Measurements from ENCODE around the gene REV1.
"Not testable (repeated sequence)": the region's sequence is repeated elsewhere in the genome, so short reads cannot be mapped to it uniquely, and the experiment has no call there.

The REV1 gene

DNA sequence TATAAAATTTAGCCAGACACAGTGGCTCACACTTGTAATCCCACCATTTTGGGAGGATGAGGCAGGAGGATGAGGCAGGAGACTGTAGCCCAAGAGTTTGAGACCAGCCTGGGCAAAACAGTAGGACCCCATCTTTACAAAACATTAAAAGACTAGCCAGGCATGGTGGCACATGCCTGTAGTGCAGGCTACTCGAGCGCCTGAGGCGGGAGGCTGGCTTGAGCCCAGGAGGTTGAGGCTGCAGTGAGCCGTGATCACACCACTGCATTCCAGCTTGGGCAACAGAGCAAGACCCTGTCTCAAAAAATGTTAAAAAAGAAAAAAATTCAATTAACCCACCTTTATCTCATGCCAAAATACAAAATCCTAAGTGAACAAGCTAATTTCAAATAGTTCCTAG, 4.0 kb downstream of the REV1 start:
- DNase-seq, result no peak

DNA sequence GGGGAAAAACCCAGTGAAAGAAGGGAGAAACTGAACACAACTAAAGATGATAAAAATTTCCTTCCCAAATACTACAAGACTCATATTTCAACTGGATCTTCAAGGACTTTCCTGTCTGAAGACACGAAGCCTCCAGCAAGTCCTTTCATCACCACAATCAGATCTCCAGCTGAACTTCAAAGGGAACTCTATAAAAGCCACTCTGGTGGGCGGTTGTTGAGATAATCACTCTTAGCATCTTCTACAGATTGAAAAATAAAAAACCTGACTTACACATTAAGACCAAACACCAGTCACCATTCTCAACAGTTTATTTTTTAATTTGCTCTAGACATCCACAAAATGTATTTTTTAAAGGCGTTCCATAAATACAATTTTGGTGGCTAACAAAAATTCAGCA, 4.4 kb downstream of the REV1 start:
- DNase-seq, result no peak

DNA sequence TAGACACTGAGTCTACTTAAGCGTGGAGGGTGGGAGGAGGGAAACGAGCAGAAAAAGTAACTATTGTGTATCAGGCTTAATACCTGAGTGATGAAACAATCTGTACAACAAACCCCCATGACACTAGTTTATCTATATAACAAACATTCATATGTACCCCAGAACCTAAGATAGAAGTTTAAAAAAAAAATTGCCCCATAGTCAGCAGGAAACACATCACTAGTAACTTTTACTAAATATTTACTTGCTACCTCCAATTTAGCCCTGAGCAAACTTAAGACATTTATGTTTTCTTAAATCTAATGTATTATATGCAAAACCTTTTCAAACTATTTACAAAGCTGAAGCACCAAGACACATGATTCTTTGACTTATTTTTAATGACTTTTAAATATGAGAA, 5.6 kb downstream of the REV1 start:
- no peak for DNase-seq

DNA sequence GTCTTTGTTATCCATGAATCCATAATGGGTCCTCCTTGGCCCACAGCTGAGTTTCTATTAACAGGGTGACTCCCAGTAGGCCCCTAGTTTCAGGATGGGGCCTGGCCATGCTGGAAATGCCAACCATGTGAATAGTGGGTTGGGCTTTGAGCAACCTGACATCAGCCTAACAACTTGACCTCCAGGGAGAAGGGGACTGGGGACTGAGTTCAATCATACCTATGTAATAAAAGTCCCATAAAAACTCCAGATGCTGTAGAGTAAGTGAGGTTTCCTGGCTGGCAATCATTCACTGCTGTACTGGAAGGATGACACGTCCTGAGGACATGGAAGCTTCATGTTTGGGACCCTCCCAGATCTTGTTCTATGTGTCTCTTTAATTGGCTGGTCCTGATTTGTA, 7.9 kb downstream of the REV1 start:
- DNase-seq, result no peak

DNA sequence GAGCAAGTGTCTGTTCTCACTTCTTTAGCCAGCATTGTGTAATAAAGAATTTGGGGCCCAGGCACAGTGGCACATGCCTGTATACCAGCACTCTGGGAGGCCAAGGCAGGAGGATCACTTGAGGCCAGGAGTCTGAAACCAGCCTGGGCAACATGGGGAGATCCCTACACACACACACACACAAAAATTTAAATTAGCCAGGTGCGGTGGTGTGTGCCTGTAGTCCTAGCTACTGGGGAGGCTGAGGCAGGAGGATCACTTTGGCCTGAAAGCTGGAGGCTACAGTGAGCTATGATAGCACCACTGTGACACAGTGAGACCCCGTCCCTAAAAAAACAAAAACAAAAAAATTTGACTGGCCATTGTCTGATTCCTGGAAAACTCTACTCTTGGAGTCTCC, 8.3 kb downstream of the REV1 start:
- no peak for DNase-seq

DNA sequence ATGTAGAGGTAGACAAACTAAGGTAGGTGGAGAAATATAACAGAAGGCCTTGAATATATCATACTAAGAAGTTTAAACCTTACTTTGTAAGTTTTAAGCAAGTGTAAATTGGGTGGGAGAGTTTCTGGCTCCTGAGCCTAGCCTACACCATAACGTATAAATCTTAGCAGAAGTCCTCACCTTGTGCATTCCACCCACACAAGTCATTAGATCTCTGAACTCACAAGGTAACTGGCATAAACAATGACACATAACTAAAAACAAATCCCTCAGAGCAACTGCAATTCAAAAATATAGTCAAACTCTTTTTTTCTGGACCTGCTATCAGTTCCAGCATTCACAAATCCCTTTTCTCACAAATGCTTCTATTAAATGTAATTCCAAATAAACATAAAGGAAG, 9.4 kb downstream of the REV1 start:
- no peak for DNase-seq

DNA sequence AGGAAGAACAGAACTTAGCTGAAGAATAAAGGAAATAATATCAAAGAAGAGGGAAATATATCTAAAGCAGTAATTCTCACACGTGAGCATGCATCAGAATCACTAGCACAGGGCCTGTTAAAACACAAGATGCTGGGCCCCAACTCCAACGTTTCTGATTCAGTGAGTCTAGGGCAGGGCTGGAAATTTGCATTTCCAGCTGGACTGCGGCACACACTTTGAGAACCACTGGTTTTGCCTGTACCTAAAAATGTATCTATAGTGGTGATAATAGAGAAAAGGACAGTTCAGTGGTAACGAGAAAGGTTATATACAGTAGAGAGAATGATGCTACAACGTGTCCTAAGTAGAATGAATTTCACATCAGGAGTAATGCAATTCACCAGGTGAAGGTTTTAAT, 11.2 kb downstream of the REV1 start:
- DNase-seq, result no peak

DNA sequence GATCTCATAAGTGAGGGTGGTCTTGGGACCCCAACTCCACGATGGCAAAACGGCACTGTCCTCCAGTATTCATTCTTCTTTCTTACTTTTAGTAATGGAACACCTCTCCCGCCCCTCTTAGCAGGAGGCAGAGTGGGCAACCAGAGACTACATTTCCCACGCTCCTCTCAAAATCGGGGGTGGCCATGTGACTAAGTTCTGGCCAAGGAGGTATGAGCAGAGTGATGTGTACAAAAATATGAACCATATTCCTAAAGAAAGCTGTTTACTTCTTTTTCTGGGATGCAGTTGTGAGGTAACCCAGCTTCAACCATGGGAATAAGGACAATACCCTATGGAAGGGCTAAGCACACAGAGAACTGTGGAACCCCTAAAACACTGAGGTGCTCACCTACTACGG, 12.8 kb downstream of the REV1 start:
- no peak for DNase-seq

DNA sequence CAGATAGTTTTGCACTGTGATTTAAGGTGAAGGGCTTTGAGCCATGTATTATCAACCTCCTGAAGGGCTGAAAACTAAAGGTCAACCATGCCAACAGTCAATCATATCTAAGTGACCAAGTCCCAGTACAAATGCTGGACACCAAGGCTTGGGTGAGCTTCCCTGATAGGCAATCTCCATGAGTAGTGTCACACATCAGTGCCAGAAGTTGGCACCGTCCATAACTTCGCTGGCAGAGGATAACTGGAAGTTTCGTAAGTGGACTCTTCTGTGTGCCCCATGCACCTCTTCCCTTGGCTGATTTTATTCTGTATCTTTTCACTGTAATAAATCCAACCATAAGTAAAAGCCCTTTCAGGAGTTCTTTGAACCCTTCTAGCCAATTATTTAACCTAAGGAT, 13.2 kb downstream of the REV1 start:
- no peak for DNase-seq

DNA sequence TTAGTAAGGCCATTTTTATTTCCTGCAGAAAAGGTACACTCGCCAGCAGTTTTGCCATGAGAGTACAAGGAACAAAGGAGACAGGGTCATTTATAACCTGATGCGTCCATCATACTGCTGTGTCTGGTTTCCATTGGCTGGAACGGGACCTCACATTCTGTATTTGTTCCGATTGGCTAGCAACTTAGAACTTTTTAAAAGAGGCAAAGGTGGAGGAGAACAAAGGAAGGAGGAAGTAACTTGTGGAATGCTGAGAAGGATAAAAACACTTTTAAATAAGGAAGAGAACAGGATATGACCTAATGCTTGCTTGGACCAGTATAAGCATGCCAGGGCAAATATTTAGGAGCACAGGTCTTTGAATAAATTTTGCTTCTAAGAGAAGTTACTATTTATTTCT, 14.7 kb downstream of the REV1 start:
- DNase-seq, result not testable (repeated sequence)

DNA sequence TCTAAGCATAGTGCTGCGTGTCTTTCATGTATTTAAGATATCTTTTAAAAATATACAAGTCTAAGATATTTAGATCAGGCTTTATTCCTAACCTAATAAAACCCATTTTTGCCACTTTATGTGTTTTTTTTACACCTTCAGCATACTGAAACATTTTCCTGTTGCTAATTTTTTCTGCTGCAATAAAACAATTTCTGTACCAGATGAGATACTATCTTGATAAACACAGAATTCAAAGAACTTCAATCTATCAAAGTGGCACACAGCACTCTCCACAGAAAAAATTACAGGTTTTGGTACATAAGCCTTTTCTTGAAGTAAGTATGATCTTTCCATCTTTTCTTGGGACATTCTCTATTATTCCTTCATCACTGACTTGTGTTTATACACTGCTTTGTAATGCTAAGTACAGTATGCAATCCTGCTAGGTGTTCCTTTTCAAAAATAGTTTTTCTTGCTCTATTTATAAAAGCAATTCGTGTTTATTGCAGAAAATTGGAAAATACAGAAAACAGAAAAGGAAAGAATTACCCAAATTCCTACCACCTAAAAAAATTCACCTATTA, 16.2 kb downstream of the REV1 start:
- no peak for DNase-seq

DNA sequence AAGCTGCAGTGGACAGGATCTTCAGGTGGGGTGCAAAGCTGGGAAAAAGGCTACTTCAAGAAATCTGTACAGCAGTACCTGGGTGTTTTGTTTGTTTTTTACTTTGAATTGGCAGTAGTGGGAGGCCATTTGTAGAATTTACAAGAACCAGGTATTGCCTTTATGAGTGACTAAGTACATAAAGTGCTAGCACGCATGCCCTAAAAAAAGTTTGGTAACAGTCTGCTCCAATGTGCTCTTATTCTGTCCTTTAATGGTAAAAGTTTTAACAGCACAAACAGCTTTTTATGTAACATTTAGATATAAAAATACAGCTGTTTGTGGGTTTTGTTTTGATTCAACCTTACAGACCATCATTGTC, 17.2 kb downstream of the REV1 start:
- DNase-seq, result no peak

DNA sequence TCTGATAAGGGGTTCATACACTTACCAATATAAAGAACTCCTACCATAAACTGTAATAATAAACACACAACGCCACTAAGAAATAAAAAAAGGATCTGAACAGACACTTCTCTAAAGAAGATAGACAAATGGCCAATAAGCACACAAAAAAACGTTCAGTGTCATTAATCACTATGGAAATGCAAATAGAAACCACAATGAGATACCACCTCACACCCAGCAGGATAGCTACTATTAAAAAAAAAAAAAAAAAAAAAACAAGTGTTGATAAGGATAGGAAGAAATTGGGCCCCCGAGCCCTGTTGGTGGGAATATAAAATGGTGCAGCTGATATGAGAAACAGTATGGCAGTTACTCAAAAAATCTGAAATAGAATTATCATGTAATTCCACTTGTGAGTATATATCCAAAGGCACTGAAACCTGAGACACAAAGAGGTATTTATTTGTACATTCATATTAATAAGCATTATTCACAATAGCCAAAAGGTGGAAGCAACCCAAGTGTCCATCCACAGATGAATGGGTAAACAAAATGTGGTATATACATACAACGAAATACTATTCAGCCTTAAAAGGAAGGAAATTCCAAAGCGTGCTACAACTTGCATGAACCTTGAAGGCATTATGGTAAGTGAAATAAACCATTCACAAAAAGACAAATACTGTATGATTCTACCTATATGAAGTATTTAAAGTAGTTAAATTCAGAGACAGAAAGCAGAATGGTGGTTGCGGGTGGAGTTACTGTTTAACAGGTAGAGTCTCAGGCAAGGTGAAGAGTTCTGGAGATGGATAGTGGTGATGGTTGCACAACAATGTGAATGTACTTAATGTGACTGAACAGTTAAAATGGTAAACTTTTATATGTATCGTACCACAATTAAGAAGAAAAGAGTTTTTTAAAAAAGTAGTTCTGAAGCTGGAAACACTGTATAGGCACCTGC, 17.9 kb downstream of the REV1 start:
- DNase-seq, result no peak

DNA sequence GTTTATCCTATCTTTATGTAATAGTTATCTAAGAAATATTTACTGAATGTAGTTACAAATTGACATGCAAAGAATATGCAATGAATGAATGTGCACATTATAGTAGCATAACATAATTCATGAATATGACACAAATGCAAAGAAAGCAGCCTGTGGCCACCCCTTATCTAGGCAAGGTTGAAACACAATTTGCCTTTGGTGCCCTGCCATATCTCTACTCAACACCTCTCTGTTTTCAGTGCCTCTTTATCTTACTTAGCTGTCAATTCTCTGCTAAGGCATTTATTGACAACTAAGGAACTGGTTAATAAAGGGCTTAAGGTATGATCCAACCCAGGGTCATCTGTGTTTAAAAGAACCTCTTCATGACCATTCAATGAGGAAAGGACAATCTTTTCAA, 18.9 kb downstream of the REV1 start:
- DNase-seq, result no peak

DNA sequence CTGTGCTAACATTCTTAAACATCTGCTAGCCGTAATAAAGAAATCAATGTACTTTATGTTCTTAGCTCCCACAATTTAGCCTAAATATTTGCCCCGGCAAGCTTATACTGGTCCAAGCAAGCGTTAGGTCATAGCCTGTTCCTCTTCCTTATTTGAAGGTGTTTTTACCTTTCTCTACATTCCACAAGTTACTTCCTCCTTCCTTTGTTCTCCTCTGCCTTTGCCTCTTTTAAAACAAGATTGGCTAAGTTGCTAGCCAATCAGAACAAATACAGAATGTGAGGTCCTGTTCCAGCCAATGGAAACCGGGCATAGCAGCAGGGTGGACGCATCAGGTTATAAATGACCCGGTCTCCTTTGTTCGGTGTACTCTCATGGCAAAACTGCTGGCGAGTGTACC, 19.4 kb downstream of the REV1 start:
- not testable (repeated sequence) for DNase-seq

DNA sequence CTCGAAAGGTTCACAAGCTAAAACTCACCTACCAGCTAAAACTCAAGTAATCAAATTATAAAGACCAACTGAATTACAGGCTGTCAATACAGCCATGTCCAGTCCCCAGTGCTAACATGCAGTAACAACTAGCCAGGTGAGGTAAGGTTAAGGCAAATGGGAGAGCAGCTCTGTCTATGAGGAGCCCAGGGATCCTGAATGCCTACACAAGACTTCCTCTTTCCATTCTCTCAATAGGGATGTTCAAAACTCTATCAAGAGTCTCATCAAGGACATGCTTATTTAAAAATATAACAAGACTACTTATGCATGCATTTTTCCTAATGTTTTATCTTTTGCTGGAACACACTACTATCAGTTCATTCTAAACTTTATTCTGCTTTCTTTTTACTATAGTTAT, 20.4 kb downstream of the REV1 start:
- DNase-seq, result no peak

DNA sequence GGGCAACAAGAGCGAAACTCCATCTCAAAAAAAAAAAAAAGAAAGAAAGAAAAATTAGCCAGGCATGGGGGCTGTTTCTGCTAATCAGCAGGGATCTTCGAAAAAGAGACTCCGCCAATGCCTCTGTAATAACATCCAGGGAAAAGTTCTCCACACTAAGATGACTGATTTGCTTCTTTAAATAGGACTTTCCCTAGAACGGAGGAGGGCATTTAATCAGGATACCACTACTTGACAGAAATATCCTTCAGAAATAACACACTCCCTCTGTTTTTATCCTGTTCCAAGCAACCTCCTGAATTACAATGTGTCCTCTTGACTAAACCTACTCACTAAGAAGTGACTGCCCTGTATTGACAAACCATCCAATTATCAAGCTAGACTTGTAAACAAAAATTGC, 21.7 kb downstream of the REV1 start:
- DNase-seq, result no peak

DNA sequence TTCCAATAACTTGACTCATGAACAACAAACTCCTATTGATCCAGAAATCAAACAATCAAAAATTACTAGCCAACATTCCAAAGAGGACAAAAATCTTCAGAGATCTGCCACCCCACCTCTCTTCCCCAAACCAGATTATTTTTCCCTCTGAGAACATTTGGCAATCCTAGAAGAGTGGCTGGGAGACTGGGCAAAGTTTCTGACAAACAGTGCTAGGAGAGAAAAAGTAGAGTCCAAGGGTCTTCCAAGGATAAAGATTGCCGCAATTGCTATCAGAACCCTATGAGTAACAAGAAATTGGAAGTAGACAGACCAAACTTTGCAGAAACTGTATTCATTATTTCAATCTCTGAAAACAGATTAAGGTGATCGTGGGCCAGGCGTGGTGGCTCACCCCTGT, 22.4 kb downstream of the REV1 start:
- DNase-seq, result no peak

DNA sequence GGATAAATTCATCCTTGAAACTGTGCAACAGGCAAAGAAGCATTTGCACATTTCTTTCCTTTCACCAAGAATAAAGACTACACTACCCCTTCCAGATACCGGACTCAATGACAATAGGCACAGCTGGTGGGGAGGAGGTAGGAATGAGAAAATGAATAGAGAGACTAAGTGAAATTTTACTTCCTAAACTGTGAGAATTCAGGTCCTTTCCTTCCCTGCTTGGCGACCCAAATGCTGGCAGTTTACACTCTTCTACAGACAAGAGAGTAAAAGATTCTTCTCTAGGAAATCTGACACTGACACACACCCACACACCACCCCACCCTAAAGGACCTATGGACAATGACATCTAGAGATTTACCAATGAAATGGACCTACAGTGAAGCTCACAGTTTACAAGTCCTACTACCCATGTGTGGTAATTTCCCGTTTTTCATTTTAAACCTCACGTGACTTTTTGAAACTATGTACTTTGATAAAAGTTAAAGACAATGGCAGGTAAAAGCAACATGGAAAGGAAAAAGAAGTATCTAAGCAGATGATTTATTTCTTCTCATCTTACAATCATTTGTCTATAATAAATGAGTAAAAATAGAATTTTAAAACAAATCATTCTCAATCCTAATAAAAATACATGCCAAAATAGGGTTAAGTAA, 27.9 kb downstream of the REV1 start:
- no peak for DNase-seq

DNA sequence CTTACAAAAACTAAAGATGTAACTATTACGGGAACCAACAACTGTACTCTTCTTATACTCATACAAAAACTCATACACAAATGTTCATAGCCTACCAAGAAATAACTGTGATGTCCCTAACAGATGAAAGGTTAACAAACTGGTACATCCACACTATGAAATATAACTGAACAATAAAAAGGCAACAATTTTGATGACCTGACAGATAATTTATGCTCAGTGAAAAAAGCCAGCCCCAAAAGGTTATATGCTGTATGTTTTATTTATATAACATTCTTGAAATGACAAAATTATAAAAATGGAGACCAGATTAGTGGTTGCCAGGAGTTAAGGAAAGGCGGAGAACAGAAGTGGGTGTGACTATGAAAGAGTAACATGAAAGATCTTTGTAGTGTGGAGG, 31.3 kb downstream of the REV1 start:
- no peak for DNase-seq

DNA sequence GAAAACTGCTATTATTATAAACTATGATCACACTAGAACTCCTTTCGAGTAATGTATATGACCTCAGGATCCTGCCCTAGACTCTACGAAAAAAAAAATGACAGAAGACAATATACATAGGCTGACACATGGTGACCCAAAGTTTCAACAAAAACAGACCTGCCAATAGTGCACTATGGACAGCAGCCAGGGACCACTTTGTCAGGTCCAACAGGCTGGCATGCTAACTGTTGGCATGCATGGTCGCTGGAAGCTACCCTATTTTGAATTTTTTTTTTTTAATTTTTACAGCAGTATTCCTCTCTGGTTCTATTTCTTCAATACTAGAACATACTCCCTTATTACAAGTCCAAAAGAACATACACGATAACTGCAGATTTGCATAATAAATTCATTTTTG, 38.1 kb downstream of the REV1 start:
- DNase-seq, result no peak

DNA sequence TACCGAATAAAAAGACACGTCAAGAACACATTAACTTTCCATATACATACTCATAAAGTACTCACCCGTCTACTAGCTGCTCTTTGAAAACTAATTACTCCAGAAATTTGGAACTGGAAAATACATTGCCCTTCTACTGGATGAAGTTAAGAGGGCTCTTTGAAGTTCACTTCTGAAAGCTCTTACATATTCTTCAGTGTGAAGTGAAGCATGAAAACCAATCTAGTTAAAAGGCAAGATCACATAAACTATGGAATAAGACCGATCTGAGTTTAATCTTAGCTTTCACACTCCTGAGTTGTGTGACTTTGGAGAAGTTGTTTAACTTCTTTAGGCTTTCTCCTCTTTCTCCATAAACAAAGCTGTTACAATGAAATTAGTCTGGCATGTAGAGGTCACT, 38.5 kb downstream of the REV1 start:
- no peak for DNase-seq

DNA sequence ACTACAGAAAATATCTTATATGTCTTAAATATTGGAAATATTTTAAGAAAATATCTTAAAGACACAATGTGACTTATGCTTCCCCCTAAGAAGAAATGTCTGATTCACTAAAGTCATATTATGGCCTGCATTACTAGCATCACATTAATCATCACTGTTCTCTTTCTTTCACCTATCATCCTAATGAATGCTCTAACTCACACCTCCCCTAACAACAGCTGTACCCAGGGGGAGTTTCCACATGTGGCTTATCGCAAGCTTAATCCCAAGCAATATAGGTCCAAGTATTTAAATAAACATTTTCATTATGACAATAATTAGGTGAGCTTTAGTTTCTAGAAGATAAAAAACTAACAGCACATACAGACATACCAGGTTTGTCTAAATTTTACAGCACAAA, 39.6 kb downstream of the REV1 start:
- DNase-seq, result no peak

DNA sequence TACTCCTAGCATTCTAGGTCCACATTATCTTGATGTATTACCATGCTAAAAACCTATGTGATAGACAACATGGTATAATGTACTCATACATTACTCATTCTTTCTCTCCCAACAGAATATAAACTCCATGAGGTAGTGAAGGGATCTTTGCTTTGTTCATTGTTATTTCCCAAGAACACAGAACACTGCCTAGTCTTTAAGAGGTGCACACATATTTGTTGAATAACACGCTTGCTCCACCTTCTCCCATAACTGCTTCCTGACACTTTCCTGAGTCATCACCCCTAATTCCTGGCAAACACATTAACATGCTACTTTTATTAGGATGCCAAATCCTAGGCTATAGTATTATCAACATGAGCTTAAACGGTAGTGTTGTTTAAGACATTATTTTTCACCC, 41.3 kb downstream of the REV1 start:
- DNase-seq, result no peak

Measured in retina (tissue), 1 donor.